Body of pancreas (tissue), 4 donors: ENCODE measurements around the gene ATXN7.

ENCODE experiments used
- POLR2A ChIP-seq, 3 donors: fragments of 450-650 bp; IDR thresholded peaks; one replicate each; pipeline ENCODE4 v1.6.1; 2016; ENCODE audit warnings: antibody characterized with exemption in 3 of 3, mild to moderate bottlenecking in 2 of 3
- TF ChIP-seq, protein P1 (sequence below), 7 experiments: fragments of 450-650 bp in 4 of 7; fragments of 200-600 bp in 3 of 7; sonication (generic) in 3 of 7; IDR thresholded peaks; one replicate each; pipeline ENCODE4 v1.5.1; 2016 to 2019; ENCODE audit warnings: antibody characterized with exemption in 7 of 7

DNA sequence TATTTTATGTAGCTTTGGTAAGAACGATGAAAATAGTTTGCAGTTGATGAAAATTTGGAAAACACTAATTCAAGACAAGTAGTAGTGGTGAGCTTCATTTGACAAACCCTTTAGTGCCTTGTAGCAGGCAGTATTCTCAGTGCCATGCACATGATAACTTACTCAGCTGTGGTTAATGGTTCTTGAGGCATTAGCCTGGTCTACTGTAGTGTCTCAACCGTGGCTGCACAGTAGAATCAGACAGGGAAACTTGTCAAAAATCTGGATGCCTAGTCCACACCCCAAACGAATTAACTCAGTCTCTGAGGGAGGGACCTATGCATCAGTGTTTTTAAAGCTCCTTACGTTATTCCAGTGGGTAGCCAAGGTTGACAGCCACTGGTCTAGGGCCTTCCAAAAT, 114.2 kb downstream of the ATXN7 start:
- TF ChIP-seq, protein P1, sequence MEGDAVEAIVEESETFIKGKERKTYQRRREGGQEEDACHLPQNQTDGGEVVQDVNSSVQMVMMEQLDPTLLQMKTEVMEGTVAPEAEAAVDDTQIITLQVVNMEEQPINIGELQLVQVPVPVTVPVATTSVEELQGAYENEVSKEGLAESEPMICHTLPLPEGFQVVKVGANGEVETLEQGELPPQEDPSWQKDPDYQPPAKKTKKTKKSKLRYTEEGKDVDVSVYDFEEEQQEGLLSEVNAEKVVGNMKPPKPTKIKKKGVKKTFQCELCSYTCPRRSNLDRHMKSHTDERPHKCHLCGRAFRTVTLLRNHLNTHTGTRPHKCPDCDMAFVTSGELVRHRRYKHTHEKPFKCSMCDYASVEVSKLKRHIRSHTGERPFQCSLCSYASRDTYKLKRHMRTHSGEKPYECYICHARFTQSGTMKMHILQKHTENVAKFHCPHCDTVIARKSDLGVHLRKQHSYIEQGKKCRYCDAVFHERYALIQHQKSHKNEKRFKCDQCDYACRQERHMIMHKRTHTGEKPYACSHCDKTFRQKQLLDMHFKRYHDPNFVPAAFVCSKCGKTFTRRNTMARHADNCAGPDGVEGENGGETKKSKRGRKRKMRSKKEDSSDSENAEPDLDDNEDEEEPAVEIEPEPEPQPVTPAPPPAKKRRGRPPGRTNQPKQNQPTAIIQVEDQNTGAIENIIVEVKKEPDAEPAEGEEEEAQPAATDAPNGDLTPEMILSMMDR (IDR thresholded peaks at IDR 0.05) = no peak
- TF ChIP-seq POLR2A (IDR thresholded peaks at IDR 0.05) = no peak
